Adrenal gland (tissue), 12 donors: Measurements from ENCODE around the gene RIPPLY3. TPM values are rescaled to one million over a fixed set of nuclear protein-coding genes. Genes with fewer than 3 reads are reported as not detected.

ENCODE experiments used
- DNase-seq, 7 donors: peaks; one replicate each; pipeline ENCODE4 v3.0.0-alpha.2; 2019 to 2020
- H3K27ac ChIP-seq, 5 donors: fragments of 200-600 bp; sonication (generic) in 4 of 5; 1 replicate in 3 of 5; 2 replicates in 2 of 5; pipeline versions ENCODE4 v1.5.1 to v1.8.0; 2016 to 2020; ENCODE audit warnings: mild to moderate bottlenecking in 1 of 5
- H3K27me3 ChIP-seq: fragments of 200-600 bp; 2 replicates; pipeline ENCODE4 v1.8.0; 2021
- H3K36me3 ChIP-seq, 2 donors: fragments of 200-600 bp; replicated peaks in 1 of 2; 1 replicate in 1 of 2; 2 replicates in 1 of 2; pipeline versions ENCODE4 v1.5.1 to v1.8.0; 2018 to 2022
- H3K4me1 ChIP-seq, 2 donors: fragments of 200-600 bp; replicated peaks in 1 of 2; 1 replicate in 1 of 2; 2 replicates in 1 of 2; pipeline versions ENCODE4 v1.5.1 to v1.8.0; 2018 to 2021
- H3K4me3 ChIP-seq, 4 donors: fragments of 200-600 bp; sonication (generic) in 3 of 4; one replicate each; pipeline ENCODE4 v1.5.1; 2016 to 2018
- H3K9me3 ChIP-seq, 3 donors: fragments of 200-600 bp; sonication (generic) in 1 of 3; replicated peaks in 1 of 3; 1 replicate in 2 of 3; 2 replicates in 1 of 3; pipeline versions ENCODE4 v1.5.1 to v1.8.0; 2016 to 2021
- POLR2A ChIP-seq, 2 donors: fragments of 450-650 bp; IDR thresholded peaks; one replicate each; pipeline ENCODE4 v1.6.1; 2017; ENCODE audit warnings: antibody characterized with exemption in 2 of 2, mild to moderate bottlenecking in 2 of 2, moderate library complexity in 1 of 2
- WGBS, 4 donors: extraction: QIAGEN DNeasy Blood & Tissue Kit in 2 of 4; methylation state at CpG; one replicate each; pipeline versions ENCODE4 v1.1.5 to v1.1.7; 2013 to 2017; 5-methylcytosine and 5-hydroxymethylcytosine counted together
- intact Hi-C, 2 donors: fragments of 100-400 bp; cut with DNase I; formaldehyde crosslinking; loops; one replicate each; pipeline versions ENCODE4 v1.14.1 to v1.15.0; 2022 to 2023
- polyA plus RNA-seq, 3 donors: library from polyadenylated mRNA; stranded (reverse); fragments of 200-250 nt in 2 of 3; fragments of 350-450 nt in 1 of 3; fragmentation: Illumina TruSeq in 1 of 3; extraction: RNeasy Lipid Tissue Mini Kit (QIAGEN cat#74804) in 1 of 3; gene quantifications; one replicate each; pipeline ENCODE4 v1.2.3, GENCODE V29; 2013 to 2014
- total RNA-seq, 9 donors: library from RNA; depleted of rRNA in 4 of 9; stranded (reverse); fragments of >200 nt in 4 of 9; fragments of 120-200 nt in 1 of 9; fragmentation: NEBNext Ultra II Directional in 1 of 9; extraction: Animal tissue kit (Norgen Biotek cat#: 25700) in 1 of 9; gene quantifications; one replicate each; pipeline versions ENCODE4 v1.1.0 to v1.2.4, GENCODE V29; 2013 to 2023
- TF ChIP-seq, protein P1 (sequence below), 6 experiments: fragments of 450-650 bp in 4 of 6; fragments of 200-600 bp in 2 of 6; sonication (generic) in 1 of 6; IDR thresholded peaks; 1 replicate in 5 of 6; 2 replicates in 1 of 6; pipeline versions ENCODE4 v1.5.1 to v1.8.0; 2016 to 2021; ENCODE audit warnings: antibody characterized with exemption in 6 of 6, mild to moderate bottlenecking in 2 of 6, moderate library complexity in 1 of 6
- donor health status: healthy with polysubstance abuse.
- donor health status: Bipolar disorder and iron deficiency.
- donor health status: DM: yes; HTN: yes; CAD: no.
- donor health status: DM: no; HTN: no; CAD: no.
- donor health status: DM: no; HTN: no; CAD: no.
- donor health status: DM: yes; HTN: yes; CAD: no.

RIPPLY3 gene
- total and polyA plus RNA-seq, 12 donors: 0.17 to 1.3 (median 0.39) TPM; not detected in 3

DNA sequence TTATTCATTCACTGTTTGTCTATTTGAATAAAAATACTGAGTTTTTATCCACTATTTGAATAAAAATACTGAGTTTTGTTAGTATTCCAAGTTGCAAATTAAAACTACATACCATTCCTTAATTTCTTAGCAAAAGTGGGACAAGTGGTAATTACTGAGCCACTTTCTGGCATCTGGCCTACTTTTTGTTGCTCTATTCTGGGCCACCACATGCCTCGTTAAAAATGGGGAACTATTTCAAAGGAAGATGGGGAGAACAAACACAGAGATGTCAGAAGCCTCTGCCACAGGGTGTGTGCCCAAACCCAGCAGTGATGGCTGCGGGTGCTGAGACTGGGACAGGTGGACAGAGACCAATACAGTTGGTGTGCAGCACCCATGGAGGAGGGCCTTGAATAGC is 51.8 kb downstream of the RIPPLY3 start:
- intact Hi-C loops: no loop called here
- Histone ChIP-seq H3K4me1 (peaks cover 0 to 5% of the 10 kb centered on the region in 2 donors), H3K36me3 (no peaks in the 10 kb centered on the region), H3K4me3 (no peak overlapping the region), H3K27ac (no peak overlapping the region), H3K9me3 (no peaks in the 10 kb centered on the region), H3K27me3 (no peaks in the 10 kb centered on the region)
- 59 to 69% (median 67%) methylated on average over 2 of the region's 2 CpGs for WGBS, 4 donors
- no peak for TF ChIP-seq POLR2A (IDR thresholded peaks at IDR 0.05)
- TF ChIP-seq, protein P1, sequence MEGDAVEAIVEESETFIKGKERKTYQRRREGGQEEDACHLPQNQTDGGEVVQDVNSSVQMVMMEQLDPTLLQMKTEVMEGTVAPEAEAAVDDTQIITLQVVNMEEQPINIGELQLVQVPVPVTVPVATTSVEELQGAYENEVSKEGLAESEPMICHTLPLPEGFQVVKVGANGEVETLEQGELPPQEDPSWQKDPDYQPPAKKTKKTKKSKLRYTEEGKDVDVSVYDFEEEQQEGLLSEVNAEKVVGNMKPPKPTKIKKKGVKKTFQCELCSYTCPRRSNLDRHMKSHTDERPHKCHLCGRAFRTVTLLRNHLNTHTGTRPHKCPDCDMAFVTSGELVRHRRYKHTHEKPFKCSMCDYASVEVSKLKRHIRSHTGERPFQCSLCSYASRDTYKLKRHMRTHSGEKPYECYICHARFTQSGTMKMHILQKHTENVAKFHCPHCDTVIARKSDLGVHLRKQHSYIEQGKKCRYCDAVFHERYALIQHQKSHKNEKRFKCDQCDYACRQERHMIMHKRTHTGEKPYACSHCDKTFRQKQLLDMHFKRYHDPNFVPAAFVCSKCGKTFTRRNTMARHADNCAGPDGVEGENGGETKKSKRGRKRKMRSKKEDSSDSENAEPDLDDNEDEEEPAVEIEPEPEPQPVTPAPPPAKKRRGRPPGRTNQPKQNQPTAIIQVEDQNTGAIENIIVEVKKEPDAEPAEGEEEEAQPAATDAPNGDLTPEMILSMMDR (IDR thresholded peaks at IDR 0.05): no peak
- DNase-seq: no peak

DNA sequence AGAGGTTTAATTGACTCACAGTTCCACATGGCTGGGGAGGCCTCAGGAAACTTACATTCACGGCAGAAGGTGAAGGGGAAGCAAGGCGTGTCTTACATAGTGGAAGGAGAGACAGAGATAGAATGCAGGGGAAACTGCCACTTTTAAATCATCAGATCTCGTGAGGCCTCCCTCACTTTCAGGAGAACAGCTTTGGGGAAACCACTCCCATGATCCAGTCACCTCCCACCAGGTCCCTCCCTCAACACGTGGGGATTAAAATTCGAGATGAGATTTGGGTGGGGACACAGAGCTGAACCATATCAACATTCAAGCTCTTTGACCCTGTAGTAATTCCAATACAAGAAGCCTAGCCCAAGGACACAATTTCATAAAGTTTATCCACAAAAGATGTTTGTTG is 52.7 kb downstream of the RIPPLY3 start:
- no peak for DNase-seq
- intact Hi-C loops: no loop called here
- no peak overlapping the region for H3K27ac ChIP-seq
- WGBS, 4 donors: 66 to 80% (median 75%) methylated on average over 5 of the region's 5 CpGs
- peaks cover 0 to 5% of the 10 kb centered on the region in 2 donors for H3K4me1 ChIP-seq
- no peaks in the 10 kb centered on the region for H3K27me3 ChIP-seq
- H3K36me3 ChIP-seq: no peaks in the 10 kb centered on the region
- no peaks in the 10 kb centered on the region for H3K9me3 ChIP-seq
- TF ChIP-seq, protein P1 (IDR thresholded peaks at IDR 0.05): no peak
- TF ChIP-seq POLR2A (IDR thresholded peaks at IDR 0.05): no peak
- H3K4me3 ChIP-seq: no peak overlapping the region

DNA sequence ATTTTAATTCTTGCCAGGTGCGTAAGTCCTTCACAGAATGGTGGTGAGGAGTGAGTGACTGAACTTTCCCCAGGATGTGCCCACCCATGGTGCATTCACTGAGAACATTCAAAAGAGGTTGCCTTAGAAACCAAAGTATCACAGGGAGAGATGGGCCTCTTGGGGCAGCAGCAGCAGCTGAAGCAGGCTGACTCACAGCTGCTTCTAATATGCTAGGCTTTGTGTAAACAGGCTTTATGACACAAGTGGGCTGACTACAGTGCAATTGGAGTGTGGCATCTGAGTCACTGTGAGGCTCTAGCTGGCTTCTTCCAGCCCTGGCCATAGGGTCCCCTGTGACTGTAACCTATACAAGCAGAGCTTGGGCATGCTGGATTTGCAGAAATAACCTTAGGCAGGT is 53.8 kb downstream of the RIPPLY3 start:
- intact Hi-C loops: no loop called here
- Histone ChIP-seq H3K27me3 (no peaks in the 10 kb centered on the region), H3K9me3 (no peaks in the 10 kb centered on the region), H3K27ac (peak overlapping the region in 2 of 5 donors; percentile 42 to 78), H3K4me3 (no peak overlapping the region), H3K4me1 (peaks cover 0 to 5% of the 10 kb centered on the region in 2 donors), H3K36me3 (peaks cover 0 to 4% of the 10 kb centered on the region in 2 donors)
- peak; percentile 56 to 78 (median 61) for DNase-seq
- peak in 1 of 2 donors; percentile 36 for TF ChIP-seq POLR2A (IDR thresholded peaks at IDR 0.05)
- TF ChIP-seq, protein P1 (IDR thresholded peaks at IDR 0.05): no peak
- WGBS, 4 donors: 71 to 100% (median 78%) methylated on average over 1 of the region's 1 CpG

DNA sequence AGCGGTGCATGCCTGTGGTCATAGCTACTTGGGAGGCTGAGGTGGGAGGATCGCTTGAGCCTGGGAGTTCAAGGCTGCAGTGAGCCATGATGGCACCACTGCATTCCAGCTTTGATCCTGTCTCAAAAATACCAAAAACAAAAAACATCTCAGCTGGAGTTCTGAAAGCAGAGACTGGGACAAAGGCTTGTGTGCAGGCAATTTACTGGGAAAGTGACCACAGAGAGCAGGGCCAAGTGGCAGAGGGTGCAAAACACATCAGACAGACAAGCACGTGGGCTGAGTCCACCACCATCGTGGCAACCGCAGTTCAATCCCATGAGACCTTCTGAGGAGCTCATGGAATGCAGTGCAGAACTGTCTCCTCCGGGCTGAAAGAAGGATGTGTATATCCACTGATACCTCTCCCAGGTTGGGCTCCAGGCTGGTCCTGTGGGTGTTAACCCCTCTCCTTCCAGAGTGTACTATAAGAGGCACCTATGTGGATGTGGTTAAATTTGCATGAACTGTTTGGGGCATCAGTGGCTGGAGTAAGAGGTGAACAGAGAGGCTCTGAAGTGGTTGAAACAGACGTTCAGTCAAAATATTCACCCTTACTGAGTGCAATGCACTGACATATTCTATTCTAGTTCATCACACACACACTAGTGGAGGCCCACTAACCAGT is 55.6 kb downstream of the RIPPLY3 start:
- H3K27me3 ChIP-seq: no peaks in the 10 kb centered on the region
- no peak overlapping the region for H3K27ac ChIP-seq
- peaks cover 0 to 5% of the 10 kb centered on the region in 2 donors for H3K4me1 ChIP-seq
- no peak for DNase-seq
- H3K4me3 ChIP-seq: no peak overlapping the region
- WGBS, 4 donors: 61 to 74% (median 66%) methylated on average over 7 of the region's 7 CpGs
- peaks cover 0 to 15% of the 10 kb centered on the region in 2 donors for H3K36me3 ChIP-seq
- TF ChIP-seq, protein P1 (IDR thresholded peaks at IDR 0.05): no peak
- TF ChIP-seq POLR2A (IDR thresholded peaks at IDR 0.05): no peak
- no peaks in the 10 kb centered on the region for H3K9me3 ChIP-seq
- intact Hi-C loops: no loop called here
